Kidney capillary endothelial cell (primary cell): ENCODE measurements around the gene DOK6.
"Not testable (repeated sequence)": the region's sequence is repeated elsewhere in the genome, so short reads cannot be mapped to it uniquely, and the experiment has no call there.

Source experiments
- DNase-seq: peaks from one replicate; pipeline ENCODE4 v3.0.0-alpha.2; 2018; ENCODE audit warnings: low spot score

Gene DOK6

GRCh38 chr18:69813559-69813958 is 412.9 kb downstream of the DOK6 start:
- DNase-seq: no peak

- no peak for DNase-seq
These were observed 414.2 kb downstream of the DOK6 start for GRCh38 chr18:69814861-69815385.

- peak; percentile 21 for DNase-seq
These were observed 416.8 kb downstream of the DOK6 start for GRCh38 chr18:69817335-69817940.

- DNase-seq: no peak
These were observed 418.8 kb downstream of the DOK6 start for GRCh38 chr18:69819460-69819859.

GRCh38 chr18:69820538-69820937 is 419.9 kb downstream of the DOK6 start:
- DNase-seq: no peak

- no peak for DNase-seq
These were observed 429.5 kb downstream of the DOK6 start for GRCh38 chr18:69830189-69830588.

GRCh38 chr18:69834980-69835379 is 434.3 kb downstream of the DOK6 start:
- not testable (repeated sequence) for DNase-seq

GRCh38 chr18:69838003-69838402 is 437.3 kb downstream of the DOK6 start:
- no peak for DNase-seq

GRCh38 chr18:69838620-69839411 is 438.1 kb downstream of the DOK6 start:
- no peak for DNase-seq

GRCh38 chr18:69839497-69839896 is 438.8 kb downstream of the DOK6 start:
- no peak for DNase-seq

- no peak for DNase-seq
These were observed 439.3 kb downstream of the DOK6 start for GRCh38 chr18:69840001-69840400.

- DNase-seq: no peak
These were observed 439.8 kb downstream of the DOK6 start for GRCh38 chr18:69840445-69840844.

- DNase-seq: no peak
These were observed 440.4 kb downstream of the DOK6 start for GRCh38 chr18:69841117-69841516.

GRCh38 chr18:69843015-69843414 is 442.3 kb downstream of the DOK6 start:
- DNase-seq: no peak

- no peak for DNase-seq
These were observed 444.0 kb downstream of the DOK6 start for GRCh38 chr18:69844656-69845055.

- no peak for DNase-seq
These were observed 445.2 kb downstream of the DOK6 start for GRCh38 chr18:69845593-69846506.

- no peak for DNase-seq
These were observed 452.4 kb downstream of the DOK6 start for GRCh38 chr18:69853051-69853450.

GRCh38 chr18:69854455-69854854 is 453.8 kb downstream of the DOK6 start:
- no peak for DNase-seq

GRCh38 chr18:69858897-69859296 is 458.2 kb downstream of the DOK6 start:
- no peak for DNase-seq

GRCh38 chr18:69864802-69865201 is 464.1 kb downstream of the DOK6 start:
- DNase-seq: not testable (repeated sequence)

GRCh38 chr18:69865776-69866175 is 465.1 kb downstream of the DOK6 start:
- DNase-seq: no peak

- DNase-seq: no peak
These were observed 465.5 kb downstream of the DOK6 start for GRCh38 chr18:69866212-69866611.
